ENCODE data around the gene ZNF23.
A peak's percentile ranks its signal among the peaks of the same experiment; 100 is the strongest.

The ZNF23 gene

DNA sequence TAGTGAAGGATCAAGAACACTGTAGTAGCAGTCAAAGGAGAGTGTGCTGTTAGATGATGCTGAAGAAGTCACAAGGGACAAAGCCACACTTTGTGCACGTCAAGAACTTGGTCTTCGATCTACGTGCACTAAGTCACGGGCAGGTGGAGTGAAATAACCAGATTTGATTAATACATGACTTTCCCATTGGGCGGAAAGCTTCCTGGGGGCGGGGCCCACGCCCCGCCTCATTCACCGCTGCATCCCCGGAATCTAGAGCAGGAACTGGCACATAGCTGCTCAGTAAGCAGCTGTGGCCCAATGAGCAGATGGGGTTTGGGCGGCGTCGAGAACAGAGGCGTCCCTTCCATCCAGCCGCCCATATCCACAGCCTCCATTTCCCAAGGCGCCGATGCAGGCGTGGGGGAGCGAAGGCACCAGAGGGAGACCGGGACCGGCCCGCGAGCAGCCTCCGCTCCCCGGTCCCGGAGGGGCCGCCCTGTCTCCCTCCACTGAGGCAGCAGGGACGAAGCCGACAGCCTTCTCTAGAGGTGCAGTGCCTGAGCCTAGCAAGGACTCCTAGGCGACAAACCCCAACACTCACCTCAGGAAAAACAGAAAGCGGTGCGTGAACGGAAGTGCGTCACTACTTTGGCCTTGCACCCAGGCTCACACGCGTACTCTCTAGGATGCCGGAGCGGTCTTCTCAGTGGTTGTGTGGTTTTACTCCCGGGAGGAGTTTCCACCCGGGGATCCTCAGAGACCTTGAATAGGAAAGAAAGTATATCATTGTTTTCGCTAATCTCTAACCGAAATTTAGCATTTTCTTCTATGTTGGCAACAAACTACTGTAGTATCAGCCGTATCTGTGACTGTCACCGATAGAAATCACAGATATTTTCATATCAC lies 22.2 kb upstream of the ZNF23 start:
- DNase-seq (ENCODE audit: extremely low read depth, low read depth) = peak; percentile 84
- TF ChIP-seq, protein P1, sequence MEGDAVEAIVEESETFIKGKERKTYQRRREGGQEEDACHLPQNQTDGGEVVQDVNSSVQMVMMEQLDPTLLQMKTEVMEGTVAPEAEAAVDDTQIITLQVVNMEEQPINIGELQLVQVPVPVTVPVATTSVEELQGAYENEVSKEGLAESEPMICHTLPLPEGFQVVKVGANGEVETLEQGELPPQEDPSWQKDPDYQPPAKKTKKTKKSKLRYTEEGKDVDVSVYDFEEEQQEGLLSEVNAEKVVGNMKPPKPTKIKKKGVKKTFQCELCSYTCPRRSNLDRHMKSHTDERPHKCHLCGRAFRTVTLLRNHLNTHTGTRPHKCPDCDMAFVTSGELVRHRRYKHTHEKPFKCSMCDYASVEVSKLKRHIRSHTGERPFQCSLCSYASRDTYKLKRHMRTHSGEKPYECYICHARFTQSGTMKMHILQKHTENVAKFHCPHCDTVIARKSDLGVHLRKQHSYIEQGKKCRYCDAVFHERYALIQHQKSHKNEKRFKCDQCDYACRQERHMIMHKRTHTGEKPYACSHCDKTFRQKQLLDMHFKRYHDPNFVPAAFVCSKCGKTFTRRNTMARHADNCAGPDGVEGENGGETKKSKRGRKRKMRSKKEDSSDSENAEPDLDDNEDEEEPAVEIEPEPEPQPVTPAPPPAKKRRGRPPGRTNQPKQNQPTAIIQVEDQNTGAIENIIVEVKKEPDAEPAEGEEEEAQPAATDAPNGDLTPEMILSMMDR (IDR thresholded peaks at IDR 0.05; ENCODE audit: low read depth, low read length, missing control alignments) = no peak
- H3K4me3 ChIP-seq (replicated peaks; ENCODE audit: low read depth, low read length) = peak overlapping the region; percentile 87

DNA sequence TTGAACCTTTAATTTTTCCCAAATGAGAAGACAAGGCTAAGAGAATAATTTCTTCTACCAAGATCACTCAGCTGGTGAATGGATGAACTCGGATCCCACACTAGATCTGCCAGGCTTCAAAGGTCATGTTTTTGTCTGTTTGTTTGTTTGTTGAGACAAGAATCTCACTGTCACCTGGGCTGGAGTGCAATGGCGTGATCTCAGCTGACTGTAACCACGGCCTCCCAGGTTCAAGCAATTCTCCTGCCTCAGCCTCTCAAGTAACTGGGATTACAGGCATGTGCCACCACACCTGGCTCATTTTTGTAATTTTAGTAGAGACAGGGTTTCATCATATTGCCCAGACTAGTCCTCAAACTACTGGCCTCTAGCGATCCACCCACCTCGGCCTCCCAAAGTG lies 20.5 kb upstream of the ZNF23 start:
- H3K4me3 ChIP-seq (replicated peaks; ENCODE audit: low read depth, low read length) = no peak overlapping the region
- TF ChIP-seq, protein P1 (IDR thresholded peaks at IDR 0.05; ENCODE audit: low read depth, low read length, missing control alignments) = no peak
- no peak for DNase-seq (ENCODE audit: extremely low read depth, low read depth)

DNA sequence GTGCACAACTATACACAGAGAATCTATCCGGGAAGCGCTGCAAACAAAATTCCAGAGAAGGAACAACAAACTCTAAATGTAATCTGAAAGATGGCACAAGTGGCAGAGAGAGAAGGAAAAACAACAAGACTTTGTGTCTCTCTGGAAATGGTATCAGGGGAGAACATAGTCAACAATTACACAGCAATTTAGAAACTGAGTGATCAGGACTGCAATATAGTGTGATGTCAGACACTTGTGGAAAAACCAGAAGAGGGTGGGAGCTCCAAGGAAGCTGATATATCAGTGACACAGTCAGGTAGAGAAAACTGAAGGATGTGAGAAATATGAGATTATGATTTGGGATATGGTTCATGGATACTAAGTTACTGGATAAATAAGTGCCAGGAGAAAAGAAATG lies 18.9 kb upstream of the ZNF23 start:
- TF ChIP-seq, protein P1 (IDR thresholded peaks at IDR 0.05; ENCODE audit: low read depth, low read length, missing control alignments) = no peak
- H3K4me3 ChIP-seq (replicated peaks; ENCODE audit: low read depth, low read length) = no peak overlapping the region
- DNase-seq (ENCODE audit: extremely low read depth, low read depth) = no peak

DNA sequence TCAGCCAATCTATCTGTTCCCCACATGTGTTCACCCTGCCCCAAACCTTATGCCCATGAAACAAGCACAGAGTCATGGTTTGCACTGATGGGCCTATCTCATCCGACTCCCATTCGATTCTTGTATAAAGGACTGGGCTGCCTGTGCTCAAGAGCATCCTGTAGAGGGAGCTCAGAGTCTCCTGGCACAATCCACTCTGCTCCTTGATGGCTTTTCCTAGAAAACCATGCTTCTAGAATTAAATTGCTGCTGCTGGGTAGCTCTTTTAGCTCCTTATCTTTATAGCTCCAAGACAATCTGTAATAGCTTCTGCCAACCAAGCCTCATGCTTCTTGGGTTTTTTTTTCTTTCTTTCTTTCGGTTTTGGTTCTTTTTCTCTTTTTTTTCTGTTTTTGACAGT lies 17.4 kb upstream of the ZNF23 start:
- H3K4me3 ChIP-seq (replicated peaks; ENCODE audit: low read depth, low read length) = no peak overlapping the region
- TF ChIP-seq, protein P1 (IDR thresholded peaks at IDR 0.05; ENCODE audit: low read depth, low read length, missing control alignments) = peak; percentile 58
- no peak for DNase-seq (ENCODE audit: extremely low read depth, low read depth)

DNA sequence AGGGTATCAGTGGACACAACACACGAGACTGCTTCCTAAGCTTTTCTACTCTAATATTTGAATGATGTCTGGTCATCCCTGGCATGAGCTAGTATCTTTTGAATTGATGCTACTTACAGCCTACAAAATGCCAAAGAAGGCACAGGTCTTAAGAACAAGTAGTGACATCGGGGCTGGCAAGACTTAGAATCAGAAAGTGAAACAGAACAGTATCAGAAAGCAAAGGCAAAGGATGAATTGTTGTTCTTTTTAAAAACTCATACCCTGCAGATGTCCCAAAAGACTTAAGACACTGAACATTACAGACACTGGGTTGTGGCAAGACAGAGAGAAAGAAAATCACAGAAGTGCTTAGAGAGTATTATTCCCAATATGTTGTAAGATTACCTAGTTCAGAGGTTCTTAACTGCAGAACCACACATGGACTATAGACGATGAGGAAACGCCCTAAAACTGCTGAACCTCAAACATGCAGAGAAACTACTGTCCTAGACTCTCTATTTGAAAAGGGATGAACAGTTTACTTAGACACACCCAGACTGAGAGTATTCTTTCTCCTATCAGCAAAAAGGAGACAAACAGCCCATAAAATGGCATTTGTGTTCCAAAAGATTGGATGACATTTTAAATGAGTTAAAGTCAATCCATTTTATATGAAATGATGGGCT lies 14.5 kb upstream of the ZNF23 start:
- TF ChIP-seq, protein P1 (IDR thresholded peaks at IDR 0.05; ENCODE audit: low read depth, low read length, missing control alignments) = no peak
- no peak for DNase-seq (ENCODE audit: extremely low read depth, low read depth)
- no peak overlapping the region for H3K4me3 ChIP-seq (replicated peaks; ENCODE audit: low read depth, low read length)

DNA sequence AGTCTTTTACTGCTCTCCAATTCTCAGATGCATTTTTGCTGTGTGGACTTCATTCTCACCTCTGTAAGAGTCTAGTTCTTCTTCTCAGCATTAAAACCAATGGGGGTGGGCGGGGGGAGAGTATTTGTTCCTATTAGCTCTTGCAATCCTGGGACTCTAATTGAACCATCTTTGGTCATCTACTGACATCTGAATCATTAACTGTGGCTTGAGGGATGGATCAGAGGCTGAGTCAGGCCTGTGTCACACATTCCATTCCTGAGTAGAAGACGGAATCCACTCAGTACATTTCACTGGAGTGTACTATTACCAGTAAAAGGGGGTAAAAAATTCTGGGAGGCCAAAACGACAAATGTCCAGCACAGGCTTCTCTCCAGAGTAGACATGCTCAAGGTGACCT lies 12.8 kb upstream of the ZNF23 start:
- peak; percentile 55 for DNase-seq (ENCODE audit: extremely low read depth, low read depth)
- TF ChIP-seq, protein P1 (IDR thresholded peaks at IDR 0.05; ENCODE audit: low read depth, low read length, missing control alignments) = no peak
- H3K4me3 ChIP-seq (replicated peaks; ENCODE audit: low read depth, low read length) = no peak overlapping the region

Measured in HFF-Myc (cell line).